Panc1 (cell line): ENCODE results near the gene SEMA4F. TPM values are rescaled to one million over a fixed set of nuclear protein-coding genes. Genes with fewer than 3 reads are reported as not detected.

Source experiments
- ATAC-seq: fragments of 200-7000 bp; cut with Tn5 transposase; 2 replicates; pipeline ENCODE4 v1.9.1; 2020; ENCODE audit warnings: mild to moderate bottlenecking, moderate library complexity
- BruUV-seq: library from RNA; stranded (reverse); fragments of 400-500 nt; replicated peaks from 2 replicates; lab custom pipeline; 2021; lab: Mats Ljungman, UMichigan
- CTCF ChIA-PET: fragments of 300-600 bp; sonication (Branson Sonifier 250); formaldehyde crosslinking; loops from one replicate; lab custom pipeline; 2022; ENCODE audit warnings: antibody characterized with exemption; lab: Charles Lee
- POLR2A ChIA-PET: fragments of 300-600 bp; sonication (Branson Sonifier 250); formaldehyde crosslinking; loops from one replicate; lab custom pipeline; 2022; ENCODE audit warnings: antibody characterized with exemption; lab: Charles Lee
- DNase-seq: peaks from one replicate; pipeline ENCODE4 v3.0.0-alpha.2; 2010; ENCODE audit warnings: low read depth, low spot score
- H3K27ac ChIP-seq: 2 replicates; pipeline ENCODE4 v1.5.1; 2011; ENCODE audit warnings: mild to moderate bottlenecking, low read length, inconsistent platforms
- H3K27me3 ChIP-seq: fragments of 200-500 bp; sonication (Bioruptor generic); 2 replicates; pipeline ENCODE4 v1.6.0; 2014; ENCODE audit warnings: low read length, inconsistent platforms; ENCODE audit not compliant: control insufficient read depth, insufficient read depth
- H3K36me3 ChIP-seq: fragments of 200-500 bp; sonication (Bioruptor generic); 2 replicates; pipeline ENCODE4 v1.5.1; 2014; ENCODE audit warnings: inconsistent platforms, mild to moderate bottlenecking, low read length, moderate library complexity; ENCODE audit not compliant: control insufficient read depth, insufficient read depth
- H3K4me1 ChIP-seq: 2 replicates; pipeline ENCODE4 v1.5.1; 2011; ENCODE audit warnings: inconsistent platforms, mild to moderate bottlenecking, low read length, moderate library complexity; ENCODE audit not compliant: control insufficient read depth, insufficient read depth
- H3K4me3 ChIP-seq, 2 experiments: 2 replicates each; pipeline ENCODE4 v1.5.1; 2011 to 2012; ENCODE audit warnings: low read depth in 2 of 2, low read length in 2 of 2, mild to moderate bottlenecking in 2 of 2, inconsistent platforms in 1 of 2, moderate library complexity in 1 of 2
- H3K9me3 ChIP-seq: fragments of 200-500 bp; sonication (Bioruptor generic); 2 replicates; pipeline ENCODE4 v1.5.1; 2014; ENCODE audit warnings: low read depth, mild to moderate bottlenecking, inconsistent platforms, low read length, moderate library complexity; ENCODE audit not compliant: control insufficient read depth, insufficient read depth
- CTCF ChIP-seq: fragments of 450-650 bp; IDR thresholded peaks from 2 replicates; pipeline ENCODE4 v1.5.1; 2017; ENCODE audit warnings: mild to moderate bottlenecking
- POLR2AphosphoS5 ChIP-seq: IDR thresholded peaks from 2 replicates; pipeline ENCODE4 v1.6.1; 2012; ENCODE audit warnings: mild to moderate bottlenecking, low read depth, low read length, moderate library complexity
- REST ChIP-seq, 2 experiments: IDR thresholded peaks; 2 replicates each; pipeline ENCODE4 v1.6.1; 2011 to 2012; ENCODE audit warnings: low read depth in 2 of 2, control low read depth in 1 of 2, low read length in 1 of 2, mild to moderate bottlenecking in 1 of 2, moderate library complexity in 1 of 2; ENCODE audit not compliant: insufficient read depth in 1 of 2
- SIN3A ChIP-seq: IDR thresholded peaks from 2 replicates; pipeline ENCODE4 v1.6.1; 2012; ENCODE audit warnings: low read depth, mild to moderate bottlenecking, low read length, moderate library complexity, borderline replicate concordance; ENCODE audit not compliant: insufficient read depth
- TCF7L2 ChIP-seq: IDR thresholded peaks from 2 replicates; pipeline ENCODE4 v1.6.1; 2011; ENCODE audit warnings: mild to moderate bottlenecking, low read depth, low read length, inconsistent platforms
- in situ Hi-C: cut with HindIII; loops from 2 replicates; pipeline ENCODE4 v1.10.0; 2016; ENCODE audit warnings: low sequenced_read_pairs, low pct_unique_long_range_greater_than_20kb
- intact Hi-C: fragments of 100-400 bp; cut with micrococcal nuclease; formaldehyde crosslinking; loops from one replicate; pipeline ENCODE4 v1.10.0; 2022; ENCODE audit not compliant: unreplicated experiment
- total RNA-seq: library from RNA; stranded (reverse); gene quantifications from one replicate; pipeline ENCODE4 v1.2.1, GENCODE V29; 2021; ENCODE audit not compliant: unreplicated experiment

SEMA4F gene
- total RNA-seq, 1 experiment from 2014 or later: 13.3 TPM

GRCh38 chr2:74639550-74639949, 14.5 kb upstream of the SEMA4F start:
- BruUV-seq: no TSS peak
- H3K9me3 ChIP-seq: no peaks in the 10 kb centered on the region
- in situ Hi-C loops: no loop called here

GRCh38 chr2:74645344-74645743, 8.7 kb upstream of the SEMA4F start:
- TF ChIP-seq TCF7L2: no peak
- no peak for TF ChIP-seq CTCF
- no peak for TF ChIP-seq SIN3A
- TF ChIP-seq POLR2AphosphoS5: no peak
- TF ChIP-seq REST (IDR thresholded peaks at IDR 0.05; ENCODE audit: insufficient read depth in 1 of 2, low read depth in 2 of 2, low read length in 1 of 2): no peak
- POLR2A ChIA-PET: no interaction called here
- Histone ChIP-seq H3K9me3 (no peaks in the 10 kb centered on the region), H3K36me3 (no peaks in the 10 kb centered on the region), H3K4me1 (no peaks in the 10 kb centered on the region), H3K27ac (no peak overlapping the region), H3K27me3 (no peaks in the 10 kb centered on the region), H3K4me3 (no peak overlapping the region)
- intact Hi-C loops (no loop called here), in situ Hi-C loops (no loop called here)
- CTCF ChIA-PET: interaction anchor here (0.6 kb wide), 1 partner anchor 922 kb away, joined by 4 read pairs; no protein-coding TSS in a partner anchor
- DNase-seq: no peak
- no peak for ATAC-seq
- BruUV-seq: no TSS peak

More at GRCh38 chr2:74639550-74639949, 14.5 kb upstream of the SEMA4F start:
- H3K4me3 ChIP-seq: no peak overlapping the region
- ChIA-PET POLR2A (no interaction called here), CTCF (no interaction called here)
- DNase-seq (no peak), ATAC-seq (no peak)
- H3K27ac ChIP-seq: no peak overlapping the region
- H3K27me3 ChIP-seq: no peaks in the 10 kb centered on the region; the same call in 1 of the 2 replicates
- H3K4me1 ChIP-seq: no peaks in the 10 kb centered on the region
- intact Hi-C loops: no loop called here
- TF ChIP-seq POLR2AphosphoS5 (no peak), CTCF (no peak), SIN3A (no peak), REST (IDR thresholded peaks at IDR 0.05; ENCODE audit: insufficient read depth in 1 of 2, low read depth in 2 of 2, low read length in 1 of 2) (no peak), TCF7L2 (no peak)
- no peaks in the 10 kb centered on the region for H3K36me3 ChIP-seq
